GM23248 (cell line): ENCODE measurements around the gene LRR1.

Experiments used
- EZH2 ChIP-seq: fragments of 200-600 bp; sonication (generic); IDR thresholded peaks from 2 replicates; pipeline ENCODE4 v1.6.1; 2018; ENCODE audit warnings: antibody characterized with exemption, mild to moderate bottlenecking; ENCODE audit not compliant: insufficient read depth, poor library complexity, severe bottlenecking
- EZH2phosphoT487 ChIP-seq: fragments of 200-600 bp; sonication (generic); IDR thresholded peaks from 2 replicates; pipeline ENCODE4 v1.6.1; 2018; ENCODE audit warnings: antibody characterized with exemption, moderate library complexity, mild to moderate bottlenecking, low read depth; ENCODE audit not compliant: insufficient read depth

DNA sequence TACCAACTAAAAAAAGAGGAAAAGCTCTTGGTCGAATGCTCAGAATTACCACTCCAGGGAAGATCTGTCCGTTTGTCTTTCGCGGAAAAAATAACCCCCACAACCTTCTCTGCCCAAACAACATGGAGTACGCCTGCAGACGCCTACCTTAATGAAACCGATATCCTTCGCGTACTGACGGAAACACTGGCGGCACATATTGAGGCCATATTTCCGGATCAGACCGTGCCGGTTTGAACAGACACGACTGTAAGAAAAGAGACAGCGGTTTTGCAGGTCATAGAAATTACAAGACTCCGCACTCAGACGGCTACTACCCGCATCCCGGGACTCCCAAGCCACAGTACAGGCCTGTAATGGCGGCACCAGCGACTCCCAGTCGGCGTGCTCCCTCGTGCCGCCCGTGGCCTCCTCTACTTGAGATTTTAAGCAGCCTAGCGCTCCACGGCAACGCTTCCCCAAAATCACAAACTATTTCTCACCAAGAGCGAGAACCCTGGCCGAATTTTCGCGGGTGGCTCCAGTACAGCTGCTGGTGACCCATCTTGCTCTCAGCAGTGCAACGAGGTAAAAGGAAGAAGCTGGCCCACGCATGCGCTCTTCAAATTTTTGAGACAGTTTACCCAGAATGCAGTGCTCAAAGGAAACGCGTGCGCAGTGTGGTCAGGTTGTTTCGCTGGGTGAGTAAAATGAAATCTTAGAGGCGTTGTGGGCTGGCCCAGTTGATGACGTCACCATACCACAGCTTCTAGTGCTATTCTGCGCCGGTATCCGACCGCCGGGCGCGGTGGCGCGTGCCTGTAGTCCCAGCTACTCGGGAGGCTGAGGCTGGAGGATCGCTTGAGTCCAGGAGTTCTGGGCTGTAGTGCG lies 12.7 kb upstream of the LRR1 start, which contains the start of gene RPS29:
- TF ChIP-seq EZH2: no peak
- TF ChIP-seq EZH2phosphoT487: no peak
